GM20431 (cell line): ENCODE measurements around the gene TNPO2.

ENCODE experiments used
- in situ Hi-C: fragments of 300-500 bp; cut with MseI, MboI; formaldehyde crosslinking; loops from one replicate; pipeline ENCODE4 v1.15.0; 2020; ENCODE audit warnings: low sequenced_read_pairs; ENCODE audit not compliant: unreplicated experiment

TNPO2 gene

GRCh38 chr19:12723641-12724426, at the start of gene TNPO2:
TSS of gene TNPO2 (minus strand) at chr19:12723932. CDS start at chr19:12720977, 2,955 bp downstream.
- in situ Hi-C loops: no loop called here

DNA sequence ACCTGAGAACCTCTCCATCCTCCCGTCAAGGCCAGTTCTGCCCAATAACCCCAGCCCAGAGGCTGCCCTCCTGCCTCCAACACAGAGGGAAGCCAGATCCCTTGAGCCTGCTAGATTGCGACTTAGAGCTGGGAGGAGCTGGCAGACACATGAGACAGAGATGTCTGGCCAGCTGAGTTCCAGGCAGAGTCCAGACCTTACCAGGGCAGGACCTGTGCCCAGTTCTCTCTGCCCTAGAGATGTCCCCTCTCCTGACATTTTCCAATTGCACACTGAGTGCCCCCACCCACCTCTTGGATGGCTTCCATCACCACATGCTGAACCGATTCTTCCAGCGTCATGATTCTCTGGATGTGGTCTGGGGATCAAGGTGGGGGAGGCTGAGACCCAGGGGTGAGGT, 48.6 kb upstream of the TNPO2 start:
- in situ Hi-C loops: no loop called here

- in situ Hi-C loops: no loop called here
Measured at GRCh38 chr19:12770922-12771321, 47.2 kb upstream of the TNPO2 start.

DNA sequence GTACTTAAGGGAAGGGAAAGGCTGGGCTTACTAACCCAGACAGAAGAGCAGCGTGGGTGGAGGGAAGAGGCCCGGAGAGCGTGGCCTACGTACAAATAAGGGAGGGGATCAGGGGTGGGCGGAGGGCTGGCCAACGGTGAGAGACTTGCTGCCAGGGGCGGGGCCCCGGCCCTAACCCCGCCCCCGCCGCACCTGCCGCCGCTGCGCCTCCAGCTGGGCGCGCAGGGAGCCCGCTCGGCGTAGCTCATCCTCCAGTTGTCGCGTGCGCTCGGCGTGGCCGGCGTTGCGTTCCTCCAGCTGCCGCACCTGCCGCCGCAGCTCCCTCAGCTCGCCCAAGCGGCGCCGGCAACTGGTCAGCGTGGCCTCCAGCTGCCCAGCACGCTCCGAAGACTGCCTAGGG, 46.0 kb upstream of the TNPO2 start:
- in situ Hi-C loops: no loop called here

- in situ Hi-C loops: no loop called here
Measured at GRCh38 chr19:12767666-12768065, 43.9 kb upstream of the TNPO2 start.

- in situ Hi-C loops: no loop called here
Measured at GRCh38 chr19:12767150-12767549, 43.4 kb upstream of the TNPO2 start.

GRCh38 chr19:12766051-12766521, 42.4 kb upstream of the TNPO2 start:
- in situ Hi-C loops: no loop called here

DNA sequence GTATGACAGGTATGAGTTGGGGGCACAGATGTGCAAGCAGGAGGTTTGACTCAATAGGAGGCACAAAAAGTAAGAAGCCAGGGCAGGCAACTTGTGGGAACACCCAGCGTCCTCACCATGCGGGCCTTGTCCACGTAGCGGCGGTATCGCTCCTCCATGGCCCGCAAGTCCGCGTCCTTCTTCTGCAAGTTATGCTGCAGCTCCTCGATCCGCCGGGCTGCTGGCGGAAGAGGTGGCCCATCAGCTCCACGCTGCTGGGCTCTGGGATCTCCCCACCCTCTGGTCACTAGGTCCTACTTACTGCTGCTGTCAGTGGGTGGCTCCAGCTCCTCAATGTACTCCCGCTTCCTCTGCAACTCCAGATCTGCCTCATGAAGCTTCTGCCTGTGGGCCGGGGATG, 41.0 kb upstream of the TNPO2 start:
- in situ Hi-C loops: no loop called here

GRCh38 chr19:12763100-12763499, 39.4 kb upstream of the TNPO2 start:
- in situ Hi-C loops: no loop called here

- in situ Hi-C loops: loop anchor here (10.0 kb wide), 1 partner anchor 85 kb away; no protein-coding TSS in a partner anchor
Measured at GRCh38 chr19:12759686-12760085, 36.0 kb upstream of the TNPO2 start.

GRCh38 chr19:12757544-12758274, 34.0 kb upstream of the TNPO2 start:
- in situ Hi-C loops: loop anchor here (10.0 kb wide), 1 partner anchor 87 kb away; no protein-coding TSS in a partner anchor

GRCh38 chr19:12756150-12756883, 32.6 kb upstream of the TNPO2 start:
- in situ Hi-C loops: loop anchor here (10.0 kb wide), 1 partner anchor 88 kb away; no protein-coding TSS in a partner anchor

- in situ Hi-C loops: loop anchor here (10.0 kb wide), 1 partner anchor 90 kb away; no protein-coding TSS in a partner anchor
Measured at GRCh38 chr19:12754465-12755196, 30.9 kb upstream of the TNPO2 start.

- in situ Hi-C loops: loop anchor here (10.0 kb wide), 1 partner anchor 93 kb away; no protein-coding TSS in a partner anchor
Measured at GRCh38 chr19:12752056-12752781, 28.5 kb upstream of the TNPO2 start.

- in situ Hi-C loops: loop anchor here (10.0 kb wide), 1 partner anchor 93 kb away; no protein-coding TSS in a partner anchor
Measured at GRCh38 chr19:12751635-12752034, 27.9 kb upstream of the TNPO2 start, which contains the start of gene BEST2. TSS of gene BEST2 (plus strand) at chr19:12751791. CDS start at chr19:12752593, 802 bp downstream.

- in situ Hi-C loops: loop anchor here (10.0 kb wide), 1 partner anchor 94 kb away; no protein-coding TSS in a partner anchor
Measured at GRCh38 chr19:12750851-12751250, 27.1 kb upstream of the TNPO2 start.

- in situ Hi-C loops: loop anchor here (10.0 kb wide), 1 partner anchor 95 kb away; no protein-coding TSS in a partner anchor
Measured at GRCh38 chr19:12749938-12750521, 26.3 kb upstream of the TNPO2 start.

GRCh38 chr19:12748489-12748888, 24.8 kb upstream of the TNPO2 start:
- in situ Hi-C loops: no loop called here
